Measurements from ENCODE around the gene DGKD. TPM values are rescaled to one million over a fixed set of nuclear protein-coding genes. Genes with fewer than 3 reads are reported as not detected.

The DGKD gene
- total RNA-seq, 1 donor, result 16.0 TPM

GRCh38 chr2:233433029-233433428, 78.7 kb downstream of the DGKD start:
- no peak for DNase-seq (ENCODE audit: low read depth)
- H3K4me3 ChIP-seq (ENCODE audit: low read depth, low read length), result no peak overlapping the region
- TF ChIP-seq CTCF (IDR thresholded peaks at IDR 0.05; ENCODE audit: insufficient read depth, low read depth, low read length), result no peak

GRCh38 chr2:233433794-233434193, 79.5 kb downstream of the DGKD start:
- TF ChIP-seq CTCF (IDR thresholded peaks at IDR 0.05; ENCODE audit: insufficient read depth, low read depth, low read length), result no peak
- DNase-seq (ENCODE audit: low read depth), result no peak
- no peak overlapping the region for H3K4me3 ChIP-seq (ENCODE audit: low read depth, low read length)

- DNase-seq (ENCODE audit: low read depth), result no peak
- H3K4me3 ChIP-seq (ENCODE audit: low read depth, low read length), result no peak overlapping the region
- no peak for TF ChIP-seq CTCF (IDR thresholded peaks at IDR 0.05; ENCODE audit: insufficient read depth, low read depth, low read length)
These were observed 80.5 kb downstream of the DGKD start for GRCh38 chr2:233434666-233435330.

- TF ChIP-seq CTCF (IDR thresholded peaks at IDR 0.05; ENCODE audit: insufficient read depth, low read depth, low read length), result no peak
- no peak overlapping the region for H3K4me3 ChIP-seq (ENCODE audit: low read depth, low read length)
- no peak for DNase-seq (ENCODE audit: low read depth)
These were observed 81.3 kb downstream of the DGKD start for GRCh38 chr2:233435436-233436190.

GRCh38 chr2:233436191-233436581, 81.9 kb downstream of the DGKD start:
- TF ChIP-seq CTCF (IDR thresholded peaks at IDR 0.05; ENCODE audit: insufficient read depth, low read depth, low read length), result no peak
- DNase-seq (ENCODE audit: low read depth), result no peak
- no peak overlapping the region for H3K4me3 ChIP-seq (ENCODE audit: low read depth, low read length)

GRCh38 chr2:233436691-233437438, 82.6 kb downstream of the DGKD start:
- no peak for DNase-seq (ENCODE audit: low read depth)
- H3K4me3 ChIP-seq (ENCODE audit: low read depth, low read length), result no peak overlapping the region
- TF ChIP-seq CTCF (IDR thresholded peaks at IDR 0.05; ENCODE audit: insufficient read depth, low read depth, low read length), result no peak
